Neural cell (in vitro differentiated cells): ENCODE measurements around the gene SYNE3. TPM values are rescaled to one million over a fixed set of nuclear protein-coding genes. Genes with fewer than 3 reads are reported as not detected.

ENCODE experiments used
- H2AFZ ChIP-seq: fragments of 200-600, 300-800 bp; sonication (generic), shearing (Covaris generic); 2 replicates; pipeline ENCODE4 v1.6.0; 2014; ENCODE audit warnings: low read depth, mild to moderate bottlenecking, antibody characterized with exemption, low read length, moderate library complexity
- H3F3A ChIP-seq: fragments of 200-600 bp; shearing (Covaris generic); 2 replicates; pipeline ENCODE4 v1.6.1; 2016; ENCODE audit warnings: mild to moderate bottlenecking, moderate library complexity, mixed read lengths, antibody characterized with exemption, low read length; ENCODE audit not compliant: insufficient read depth, poor library complexity, severe bottlenecking
- H3K27ac ChIP-seq: fragments of 200-600, 300-800 bp; sonication (generic), shearing (Covaris generic); 2 replicates; pipeline ENCODE4 v1.5.1; 2014; ENCODE audit warnings: mild to moderate bottlenecking, low read length, moderate library complexity
- H3K27me3 ChIP-seq: fragments of 300-800, 200-600 bp; sonication (generic), shearing (Covaris generic); 2 replicates; pipeline ENCODE4 v1.6.0; 2014; ENCODE audit warnings: mild to moderate bottlenecking, low read depth, low read length, moderate library complexity; ENCODE audit not compliant: insufficient read depth
- H3K36me3 ChIP-seq: fragments of 300-800, 200-600 bp; sonication (generic), shearing (Covaris generic); 2 replicates; pipeline ENCODE4 v1.5.1; 2014; ENCODE audit warnings: mild to moderate bottlenecking, antibody characterized with exemption, low read length, moderate library complexity; ENCODE audit not compliant: insufficient read depth
- H3K4me2 ChIP-seq: fragments of 300-800, 200-600 bp; sonication (generic), shearing (Covaris generic); 2 replicates; pipeline ENCODE4 v1.6.0; 2014; ENCODE audit warnings: mild to moderate bottlenecking, low read length
- H3K4me3 ChIP-seq: fragments of 300-800, 200-600 bp; sonication (generic), shearing (Covaris generic); 2 replicates; pipeline ENCODE4 v1.5.1; 2014; ENCODE audit warnings: mild to moderate bottlenecking, low read length, moderate library complexity
- H3K79me2 ChIP-seq: fragments of 200-600 bp; shearing (Covaris generic); replicated peaks from 2 replicates; pipeline ENCODE4 v1.6.0; 2014; ENCODE audit warnings: mild to moderate bottlenecking, low read length, moderate library complexity; ENCODE audit not compliant: insufficient read depth
- H3K9ac ChIP-seq: fragments of 300-800, 200-600 bp; sonication (generic), shearing (Covaris generic); 2 replicates; pipeline ENCODE4 v1.6.1; 2016; ENCODE audit warnings: mild to moderate bottlenecking, low read length, mixed read lengths
- H3K9me2 ChIP-seq: fragments of 200-600 bp; shearing (Covaris generic); 2 replicates; pipeline ENCODE4 v1.6.1; 2016; ENCODE audit warnings: mild to moderate bottlenecking, low read length, mixed read lengths; ENCODE audit not compliant: insufficient read depth
- H3K9me3 ChIP-seq: fragments of 200-600, 300-800 bp; sonication (generic), shearing (Covaris generic); 2 replicates; pipeline ENCODE4 v1.6.1; 2016; ENCODE audit warnings: mild to moderate bottlenecking, mixed run types, low read length, moderate library complexity, mixed read lengths
- H4K20me1 ChIP-seq: fragments of 200-600 bp; shearing (Covaris generic); 2 replicates; pipeline ENCODE4 v1.6.1; 2016; ENCODE audit warnings: mild to moderate bottlenecking, mixed run types; ENCODE audit not compliant: insufficient read depth
- EZH2 ChIP-seq: fragments of 200-600, 300-800 bp; shearing (Covaris generic), sonication (generic); IDR thresholded peaks from 2 replicates; pipeline ENCODE4 v1.6.1; 2014; ENCODE audit warnings: antibody characterized with exemption, low read length, borderline replicate concordance, mild to moderate bottlenecking; ENCODE audit not compliant: insufficient read depth, poor library complexity, severe bottlenecking
- MXI1 ChIP-seq: fragments of 450-650 bp; conservative IDR thresholded peaks from 2 replicates; pipeline ENCODE4 v1.6.1; 2014; ENCODE audit warnings: antibody characterized with exemption, mild to moderate bottlenecking; ENCODE audit not compliant: poor library complexity, severe bottlenecking
- RAD21 ChIP-seq: fragments of 450-650 bp; conservative IDR thresholded peaks from 2 replicates; pipeline ENCODE4 v1.6.1; 2014; ENCODE audit warnings: antibody characterized with exemption, mild to moderate bottlenecking, moderate library complexity
- TAF1 ChIP-seq: IDR thresholded peaks from 2 replicates; pipeline ENCODE4 v1.6.1; 2012; ENCODE audit warnings: low read depth
- polyA plus RNA-seq: library from polyadenylated mRNA; depleted of rRNA; stranded (reverse); fragments of >200 nt; gene quantifications from 2 replicates; pipeline ENCODE4 v1.2.3, GENCODE V29; 2014
- TF ChIP-seq, protein P1 (sequence below): fragments of 450-650 bp; IDR thresholded peaks from 2 replicates; pipeline ENCODE4 v1.5.1; 2014; ENCODE audit warnings: antibody characterized with exemption, mild to moderate bottlenecking, moderate library complexity; ENCODE audit not compliant: poor library complexity, severe bottlenecking
- TF ChIP-seq, protein P2 (sequence below): IDR thresholded peaks from 2 replicates; pipeline ENCODE4 v1.6.1; 2012; ENCODE audit warnings: borderline replicate concordance

The SYNE3 gene
- polyA plus RNA-seq, 1 donor from 2014 or later = 0.35 TPM

DNA sequence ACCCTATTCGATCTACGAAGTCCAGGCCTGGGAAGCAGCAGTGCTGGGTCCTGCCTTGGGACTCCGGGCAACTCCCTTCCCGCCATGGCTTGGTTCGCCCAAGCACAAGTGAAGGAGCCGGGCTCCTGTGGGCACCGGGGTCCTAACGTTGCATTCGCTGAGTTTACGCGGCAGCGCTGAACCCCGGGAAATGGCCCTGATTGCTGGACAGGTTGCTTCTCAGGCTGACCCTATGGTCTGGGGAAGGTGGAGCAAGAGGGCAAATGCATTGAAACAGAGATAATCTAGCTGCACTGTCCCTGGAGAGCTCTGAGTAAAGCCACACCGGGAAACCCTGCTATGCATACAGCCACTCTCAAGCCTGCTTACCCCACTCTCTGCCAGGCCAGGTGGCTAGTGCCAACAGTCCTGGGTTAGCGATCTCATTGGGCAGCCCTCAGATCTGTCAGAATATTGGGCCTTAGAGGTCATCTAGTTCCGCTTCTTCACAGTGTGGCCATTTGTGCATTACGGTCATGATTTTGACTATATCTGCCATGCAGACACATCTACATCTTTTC is 11.3 kb downstream of the SYNE3 start:
- H3F3A ChIP-seq = no peaks in the 10 kb centered on the region
- H3K9ac ChIP-seq = no peak overlapping the region
- H4K20me1 ChIP-seq = no peaks in the 10 kb centered on the region
- no peak overlapping the region for H3K4me3 ChIP-seq
- H3K79me2 ChIP-seq = no peaks in the 10 kb centered on the region
- no peak overlapping the region for H3K27ac ChIP-seq
- H3K4me2 ChIP-seq = no peak overlapping the region
- H3K36me3 ChIP-seq = no peaks in the 10 kb centered on the region
- no peak overlapping the region for H2AFZ ChIP-seq
- TF ChIP-seq RAD21 = no peak
- TF ChIP-seq MXI1 = no peak
- no peak for TF ChIP-seq TAF1
- H3K9me2 ChIP-seq = no peaks in the 10 kb centered on the region
- no peaks in the 10 kb centered on the region for H3K27me3 ChIP-seq
- no peaks in the 10 kb centered on the region for H3K9me3 ChIP-seq

DNA sequence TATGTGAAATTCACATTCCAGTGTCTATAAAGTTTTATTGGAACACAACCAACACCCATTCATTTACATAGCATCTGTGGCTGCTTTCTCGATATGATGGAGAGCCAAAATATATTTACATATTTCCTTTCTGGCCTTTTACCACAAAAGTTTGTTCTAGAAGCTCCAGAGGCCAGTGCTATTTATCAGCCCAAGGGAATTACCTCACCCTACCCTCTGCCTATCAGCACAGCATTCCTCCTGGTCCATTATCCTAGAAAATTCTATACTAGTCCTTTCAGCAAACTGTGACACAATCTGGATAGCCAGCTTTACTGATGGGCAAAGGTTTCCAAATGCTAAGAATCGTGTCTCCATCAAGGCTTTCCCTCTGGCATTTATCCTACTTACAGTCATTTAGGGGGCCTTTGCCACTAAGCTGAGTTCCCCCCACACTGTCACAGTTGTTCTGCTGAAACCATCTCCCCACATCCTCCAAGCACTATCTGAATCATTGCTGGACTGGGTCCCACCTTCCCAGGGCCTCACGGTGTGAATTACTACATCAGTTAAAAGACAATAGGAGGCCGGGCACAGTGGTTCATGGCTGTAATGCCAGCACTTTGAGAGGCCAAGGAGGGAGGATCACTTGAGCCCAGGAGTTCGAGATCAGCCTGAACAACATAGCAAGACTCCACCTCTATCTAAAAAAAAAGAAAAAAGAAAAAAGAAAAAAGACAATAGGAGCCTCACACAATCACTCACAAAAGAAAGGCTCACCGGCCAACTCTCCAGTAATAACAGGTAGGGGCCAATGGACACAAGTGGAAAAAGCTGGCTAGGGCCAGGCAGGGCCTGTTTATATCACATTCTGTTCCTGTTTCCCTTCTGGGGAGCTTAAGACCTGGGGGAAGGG is 12.1 kb downstream of the SYNE3 start:
- Histone ChIP-seq H3K4me3 (no peak overlapping the region), H3K27ac (no peak overlapping the region), H3F3A (no peaks in the 10 kb centered on the region), H3K36me3 (no peaks in the 10 kb centered on the region), H2AFZ (no peak overlapping the region), H3K9ac (no peak overlapping the region), H3K4me2 (no peak overlapping the region), H3K9me2 (no peaks in the 10 kb centered on the region), H3K79me2 (no peaks in the 10 kb centered on the region), H4K20me1 (no peaks in the 10 kb centered on the region), H3K9me3 (no peaks in the 10 kb centered on the region), H3K27me3 (no peaks in the 10 kb centered on the region)
- TF ChIP-seq TAF1 (no peak), RAD21 (no peak), MXI1 (no peak), EZH2 (no peak)
- TF ChIP-seq, protein P1, sequence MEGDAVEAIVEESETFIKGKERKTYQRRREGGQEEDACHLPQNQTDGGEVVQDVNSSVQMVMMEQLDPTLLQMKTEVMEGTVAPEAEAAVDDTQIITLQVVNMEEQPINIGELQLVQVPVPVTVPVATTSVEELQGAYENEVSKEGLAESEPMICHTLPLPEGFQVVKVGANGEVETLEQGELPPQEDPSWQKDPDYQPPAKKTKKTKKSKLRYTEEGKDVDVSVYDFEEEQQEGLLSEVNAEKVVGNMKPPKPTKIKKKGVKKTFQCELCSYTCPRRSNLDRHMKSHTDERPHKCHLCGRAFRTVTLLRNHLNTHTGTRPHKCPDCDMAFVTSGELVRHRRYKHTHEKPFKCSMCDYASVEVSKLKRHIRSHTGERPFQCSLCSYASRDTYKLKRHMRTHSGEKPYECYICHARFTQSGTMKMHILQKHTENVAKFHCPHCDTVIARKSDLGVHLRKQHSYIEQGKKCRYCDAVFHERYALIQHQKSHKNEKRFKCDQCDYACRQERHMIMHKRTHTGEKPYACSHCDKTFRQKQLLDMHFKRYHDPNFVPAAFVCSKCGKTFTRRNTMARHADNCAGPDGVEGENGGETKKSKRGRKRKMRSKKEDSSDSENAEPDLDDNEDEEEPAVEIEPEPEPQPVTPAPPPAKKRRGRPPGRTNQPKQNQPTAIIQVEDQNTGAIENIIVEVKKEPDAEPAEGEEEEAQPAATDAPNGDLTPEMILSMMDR = no peak
- TF ChIP-seq, protein P2, sequence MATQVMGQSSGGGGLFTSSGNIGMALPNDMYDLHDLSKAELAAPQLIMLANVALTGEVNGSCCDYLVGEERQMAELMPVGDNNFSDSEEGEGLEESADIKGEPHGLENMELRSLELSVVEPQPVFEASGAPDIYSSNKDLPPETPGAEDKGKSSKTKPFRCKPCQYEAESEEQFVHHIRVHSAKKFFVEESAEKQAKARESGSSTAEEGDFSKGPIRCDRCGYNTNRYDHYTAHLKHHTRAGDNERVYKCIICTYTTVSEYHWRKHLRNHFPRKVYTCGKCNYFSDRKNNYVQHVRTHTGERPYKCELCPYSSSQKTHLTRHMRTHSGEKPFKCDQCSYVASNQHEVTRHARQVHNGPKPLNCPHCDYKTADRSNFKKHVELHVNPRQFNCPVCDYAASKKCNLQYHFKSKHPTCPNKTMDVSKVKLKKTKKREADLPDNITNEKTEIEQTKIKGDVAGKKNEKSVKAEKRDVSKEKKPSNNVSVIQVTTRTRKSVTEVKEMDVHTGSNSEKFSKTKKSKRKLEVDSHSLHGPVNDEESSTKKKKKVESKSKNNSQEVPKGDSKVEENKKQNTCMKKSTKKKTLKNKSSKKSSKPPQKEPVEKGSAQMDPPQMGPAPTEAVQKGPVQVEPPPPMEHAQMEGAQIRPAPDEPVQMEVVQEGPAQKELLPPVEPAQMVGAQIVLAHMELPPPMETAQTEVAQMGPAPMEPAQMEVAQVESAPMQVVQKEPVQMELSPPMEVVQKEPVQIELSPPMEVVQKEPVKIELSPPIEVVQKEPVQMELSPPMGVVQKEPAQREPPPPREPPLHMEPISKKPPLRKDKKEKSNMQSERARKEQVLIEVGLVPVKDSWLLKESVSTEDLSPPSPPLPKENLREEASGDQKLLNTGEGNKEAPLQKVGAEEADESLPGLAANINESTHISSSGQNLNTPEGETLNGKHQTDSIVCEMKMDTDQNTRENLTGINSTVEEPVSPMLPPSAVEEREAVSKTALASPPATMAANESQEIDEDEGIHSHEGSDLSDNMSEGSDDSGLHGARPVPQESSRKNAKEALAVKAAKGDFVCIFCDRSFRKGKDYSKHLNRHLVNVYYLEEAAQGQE = no peak
